ENCODE data around the gene TMEM247.

- TF ChIP-seq POLR2A (IDR thresholded peaks at IDR 0.05) (no peak), POLR2AphosphoS5 (IDR thresholded peaks at IDR 0.05) (peak in 1 of 3 donors; percentile 54), EP300 (IDR thresholded peaks at IDR 0.05) (no peak)
Measured at GRCh38 chr2:46461011-46461674, 18.2 kb upstream of the TMEM247 start.

All from suprapubic skin (tissue), 4 donors.